CD14-positive monocyte (primary cell): ENCODE results near the gene NR1D1. TPM values are rescaled to one million over a fixed set of nuclear protein-coding genes. Genes with fewer than 3 reads are reported as not detected.
A peak's percentile ranks its signal among the peaks of the same experiment; 100 is the strongest.

ENCODE experiments used
- DNase-seq, 3 donors: peaks; one replicate each; pipeline ENCODE4 v3.0.0-alpha.2; 2011 to 2022
- H2AFZ ChIP-seq: 2 replicates; pipeline ENCODE4 v1.6.0; 2012; ENCODE audit warnings: mild to moderate bottlenecking, low read depth, low read length, inconsistent platforms; ENCODE audit not compliant: insufficient read depth, poor library complexity, severe bottlenecking
- H3K27ac ChIP-seq, 2 donors: 1 replicate in 1 of 2; 2 replicates in 1 of 2; pipeline ENCODE4 v1.5.1; 2012 to 2013; ENCODE audit warnings: low read length in 2 of 2, control low read depth in 1 of 2, inconsistent platforms in 1 of 2, low read depth in 1 of 2, mild to moderate bottlenecking in 1 of 2
- H3K27me3 ChIP-seq, 2 donors: one replicate each; pipeline versions ENCODE4 v1.6.0 to v1.6.1; 2011 to 2013; ENCODE audit warnings: low read length in 2 of 2; ENCODE audit not compliant: control insufficient read depth in 2 of 2, insufficient read depth in 2 of 2
- H3K36me3 ChIP-seq, 2 donors: replicated peaks in 1 of 2; 1 replicate in 1 of 2; 2 replicates in 1 of 2; pipeline versions ENCODE4 v1.5.1 to v1.6.1; 2012 to 2013; ENCODE audit warnings: low read length in 2 of 2, control low read depth in 1 of 2, inconsistent platforms in 1 of 2, mild to moderate bottlenecking in 1 of 2; ENCODE audit not compliant: insufficient read depth in 2 of 2, control insufficient read depth in 1 of 2
- H3K4me1 ChIP-seq, 2 donors: 1 replicate in 1 of 2; 2 replicates in 1 of 2; pipeline versions ENCODE4 v1.5.1 to v1.6.1; 2012 to 2013; ENCODE audit warnings: low read length in 2 of 2, control low read depth in 1 of 2, inconsistent platforms in 1 of 2, mild to moderate bottlenecking in 1 of 2, moderate library complexity in 1 of 2; ENCODE audit not compliant: insufficient read depth in 2 of 2, control insufficient read depth in 1 of 2
- H3K4me2 ChIP-seq: replicated peaks from 2 replicates; pipeline ENCODE3; 2012; ENCODE audit warnings: low read length, moderate library complexity, mild to moderate bottlenecking; ENCODE audit not compliant: poor library complexity, severe bottlenecking; ENCODE audit errors: extremely low read depth
- H3K4me3 ChIP-seq, 3 experiments: fragments of 200-600 bp in 1 of 3; sonication (generic) in 1 of 3; replicated peaks in 1 of 3; 1 replicate in 2 of 3; 2 replicates in 1 of 3; pipeline ENCODE4 v1.5.1; 2011 to 2013; ENCODE audit warnings: low read length in 3 of 3, mild to moderate bottlenecking in 3 of 3, control low read depth in 2 of 3, low read depth in 2 of 3, inconsistent platforms in 1 of 3, moderate library complexity in 1 of 3
- H3K79me2 ChIP-seq: 2 replicates; pipeline ENCODE4 v1.6.0; 2012; ENCODE audit warnings: mild to moderate bottlenecking, control low read depth, inconsistent platforms, low read length, moderate library complexity; ENCODE audit not compliant: insufficient read depth
- H3K9ac ChIP-seq: 2 replicates; pipeline ENCODE4 v1.6.0; 2017; ENCODE audit warnings: low read length, mild to moderate bottlenecking; ENCODE audit not compliant: insufficient read depth, poor library complexity, severe bottlenecking
- H3K9me3 ChIP-seq, 2 donors: replicated peaks in 1 of 2; 1 replicate in 1 of 2; 2 replicates in 1 of 2; pipeline versions ENCODE4 v1.5.1 to v1.6.1; 2012 to 2013; ENCODE audit warnings: low read length in 2 of 2, control low read depth in 1 of 2; ENCODE audit not compliant: control insufficient read depth in 1 of 2, insufficient read depth in 1 of 2
- H4K20me1 ChIP-seq: 2 replicates; pipeline ENCODE4 v1.6.0; 2012; ENCODE audit warnings: mild to moderate bottlenecking, low read length, control low read depth, moderate library complexity; ENCODE audit not compliant: insufficient read depth
- H3K27ac Mint-ChIP-seq, 7 donors: one replicate each; pipeline ENCODE4 v1.8.0; 2020; ENCODE audit warnings: mild to moderate bottlenecking in 7 of 7, mixed read lengths in 7 of 7, moderate library complexity in 6 of 7, inconsistent platforms in 2 of 7
- H3K27me3 Mint-ChIP-seq, 3 donors: one replicate each; pipeline ENCODE4 v1.8.0; 2021 to 2022; ENCODE audit warnings: low read depth in 3 of 3, mild to moderate bottlenecking in 3 of 3, mixed read lengths in 3 of 3, moderate library complexity in 3 of 3, inconsistent platforms in 1 of 3
- H3K36me3 Mint-ChIP-seq, 2 donors: one replicate each; pipeline ENCODE4 v1.8.0; 2020; ENCODE audit warnings: mixed read lengths in 2 of 2, inconsistent platforms in 1 of 2, mild to moderate bottlenecking in 1 of 2
- H3K4me1 Mint-ChIP-seq: one replicate; pipeline ENCODE4 v1.8.0; 2020; ENCODE audit warnings: mild to moderate bottlenecking, mixed read lengths
- H3K4me3 Mint-ChIP-seq, 2 donors: one replicate each; pipeline ENCODE4 v1.8.0; 2020; ENCODE audit warnings: mild to moderate bottlenecking in 2 of 2, mixed read lengths in 2 of 2, moderate library complexity in 1 of 2
- H3K9me3 Mint-ChIP-seq, 7 donors: one replicate each; pipeline ENCODE4 v1.8.0; 2020 to 2022; ENCODE audit warnings: mixed read lengths in 7 of 7, mild to moderate bottlenecking in 6 of 7, moderate library complexity in 6 of 7, inconsistent platforms in 2 of 7
- WGBS: methylation state at CpG from one replicate; pipeline ENCODE4 v1.1.5; 2013; ENCODE audit warnings: missing lambda C conversion rate; ENCODE audit not compliant: insufficient coverage; 5-methylcytosine and 5-hydroxymethylcytosine counted together
- intact Hi-C, 2 donors: fragments of 100-400 bp; cut with micrococcal nuclease; formaldehyde crosslinking; loops; one replicate each; pipeline versions ENCODE4 v1.15.0 to v1.15.1; 2023
- polyA plus RNA-seq, 3 donors: library from polyadenylated mRNA; depleted of rRNA in 1 of 3; unstranded in 2 of 3; stranded (reverse) in 1 of 3; fragments of 300-500 nt in 2 of 3; fragments of >200 nt in 1 of 3; fragmentation: Illumina TruSeq in 2 of 3; gene quantifications; 1 replicate in 2 of 3; 2 replicates in 1 of 3; pipeline ENCODE4 v1.2.3, GENCODE V29; 2012 to 2021
- TF ChIP-seq, protein P1 (sequence below): fragments of 200-600 bp; IDR thresholded peaks from one replicate; pipeline ENCODE4 v1.8.0; 2022; ENCODE audit warnings: antibody characterized with exemption, mild to moderate bottlenecking

The NR1D1 gene
- polyA plus RNA-seq, 3 donors, result 0.28 to 4.9 (median 0.31) TPM

DNA sequence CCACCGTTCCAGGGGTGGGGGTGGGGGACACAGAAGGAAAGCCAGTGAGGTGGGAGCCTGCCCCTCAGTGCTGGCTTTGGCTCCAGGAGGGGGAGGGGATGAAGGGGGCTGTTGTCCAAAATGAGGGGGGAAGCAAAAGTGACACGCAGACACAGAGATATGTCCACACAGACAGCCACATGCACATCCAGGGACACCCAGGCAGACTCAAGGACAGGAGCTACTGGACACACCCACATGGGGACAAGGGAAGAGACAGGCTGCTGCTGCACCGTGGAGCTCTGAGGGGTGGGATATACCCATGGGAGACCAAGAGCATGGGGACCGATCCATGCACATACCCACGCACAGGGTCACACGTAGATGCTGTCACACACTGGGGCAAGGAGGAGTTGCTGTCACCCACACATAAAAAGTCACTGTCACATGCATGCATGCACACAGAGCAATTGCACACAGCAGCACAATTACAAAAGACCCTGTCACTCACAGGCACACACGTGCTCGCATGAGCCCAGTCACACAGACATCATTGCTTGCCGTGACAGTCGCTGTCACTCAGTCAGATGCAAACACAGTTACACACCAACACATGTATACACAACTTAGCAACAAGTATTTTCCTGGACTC lies 36.4 kb downstream of the NR1D1 start:
- Histone ChIP-seq H3K79me2 (peaks cover 62% of the 10 kb centered on the region), H3K4me1 (peaks cover 38 to 50% of the 10 kb centered on the region in 2 donors), H2AFZ (peak overlapping the region; percentile 91), H3K4me3 (peak overlapping the region; percentile 76 to 94 (median 93)), H3K4me2 (peak overlapping the region; percentile 87), H3K9ac (peak overlapping the region; percentile 91), H3K9me3 (no peaks in the 10 kb centered on the region), H3K36me3 (no peaks in the 10 kb centered on the region), H3K27me3 (peaks cover 0 to 4% of the 10 kb centered on the region in 2 donors), H4K20me1 (peaks cover 50% of the 10 kb centered on the region), H3K27ac (peak overlapping the region; percentile 69 to 84)
- TF ChIP-seq, protein P1, sequence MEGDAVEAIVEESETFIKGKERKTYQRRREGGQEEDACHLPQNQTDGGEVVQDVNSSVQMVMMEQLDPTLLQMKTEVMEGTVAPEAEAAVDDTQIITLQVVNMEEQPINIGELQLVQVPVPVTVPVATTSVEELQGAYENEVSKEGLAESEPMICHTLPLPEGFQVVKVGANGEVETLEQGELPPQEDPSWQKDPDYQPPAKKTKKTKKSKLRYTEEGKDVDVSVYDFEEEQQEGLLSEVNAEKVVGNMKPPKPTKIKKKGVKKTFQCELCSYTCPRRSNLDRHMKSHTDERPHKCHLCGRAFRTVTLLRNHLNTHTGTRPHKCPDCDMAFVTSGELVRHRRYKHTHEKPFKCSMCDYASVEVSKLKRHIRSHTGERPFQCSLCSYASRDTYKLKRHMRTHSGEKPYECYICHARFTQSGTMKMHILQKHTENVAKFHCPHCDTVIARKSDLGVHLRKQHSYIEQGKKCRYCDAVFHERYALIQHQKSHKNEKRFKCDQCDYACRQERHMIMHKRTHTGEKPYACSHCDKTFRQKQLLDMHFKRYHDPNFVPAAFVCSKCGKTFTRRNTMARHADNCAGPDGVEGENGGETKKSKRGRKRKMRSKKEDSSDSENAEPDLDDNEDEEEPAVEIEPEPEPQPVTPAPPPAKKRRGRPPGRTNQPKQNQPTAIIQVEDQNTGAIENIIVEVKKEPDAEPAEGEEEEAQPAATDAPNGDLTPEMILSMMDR, result no peak
- peaks cover 0 to 2% (median 0%) of the 10 kb centered on the region in 7 donors for H3K9me3 Mint-ChIP-seq
- H3K36me3 Mint-ChIP-seq, result peaks cover 4 to 6% of the 10 kb centered on the region in 2 donors
- H3K27me3 Mint-ChIP-seq, result peaks cover 7 to 10% (median 9%) of the 10 kb centered on the region in 3 donors
- H3K4me3 Mint-ChIP-seq, result peak overlapping the region; percentile 84 to 90
- peaks cover 55% of the 10 kb centered on the region for H3K4me1 Mint-ChIP-seq
- intact Hi-C loops, result loop anchor here (2.0 to 5.0 kb wide), 4 partner anchors 33 to 103 kb away; no protein-coding TSS in a partner anchor
- WGBS, result 26% methylated on average over 8 of the region's 10 CpGs
- H3K27ac Mint-ChIP-seq, result peak overlapping the region; percentile 57 to 92 (median 88)
- peak; percentile 51 to 69 (median 62) for DNase-seq

DNA sequence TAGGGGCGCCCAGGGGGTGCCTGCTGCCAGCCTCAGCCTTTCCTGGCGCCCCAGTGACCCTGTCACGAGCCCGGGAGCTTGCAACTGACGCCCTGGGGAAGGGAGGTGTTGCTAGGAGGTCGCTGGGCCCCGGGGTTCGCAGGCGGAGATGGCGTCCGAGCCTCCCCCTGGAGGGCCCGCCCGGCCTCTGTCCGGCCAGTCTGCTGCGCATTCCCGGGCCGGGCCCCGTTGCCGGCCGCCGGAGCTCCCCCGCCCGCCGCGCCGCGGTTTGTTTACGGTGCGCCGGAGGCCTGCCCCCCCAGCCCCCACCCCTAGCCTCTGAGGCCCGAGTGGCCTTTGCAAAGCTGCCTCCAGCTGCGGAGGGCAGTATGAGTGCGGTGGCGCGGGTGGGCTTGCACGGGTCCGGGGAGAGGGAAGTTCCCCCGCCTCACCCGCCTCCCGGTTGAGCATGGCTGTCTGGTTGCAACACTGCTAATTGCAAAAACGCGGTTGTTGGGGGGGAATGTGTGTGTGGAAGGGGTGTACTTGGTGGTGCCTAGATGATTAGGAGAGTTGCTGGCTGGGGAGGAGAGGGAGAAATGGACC lies 37.1 kb downstream of the NR1D1 start:
- H3K4me2 ChIP-seq, result peak overlapping the region; percentile 87
- no peaks in the 10 kb centered on the region for H3K36me3 ChIP-seq
- 1% methylated on average over 26 of the region's 42 CpGs for WGBS
- intact Hi-C loops, result loop anchor here (2.0 to 5.0 kb wide), 4 partner anchors 34 to 104 kb away; no protein-coding TSS in a partner anchor
- TF ChIP-seq, protein P1, result no peak
- peak overlapping the region; percentile 84 to 90 for H3K4me3 Mint-ChIP-seq
- peak overlapping the region; percentile 91 for H2AFZ ChIP-seq
- H3K27ac ChIP-seq, result peak overlapping the region; percentile 69 to 84
- H3K4me1 ChIP-seq, result peaks cover 30 to 46% of the 10 kb centered on the region in 2 donors
- peak; percentile 63 to 71 (median 67) for DNase-seq
- peaks cover 4 to 6% of the 10 kb centered on the region in 2 donors for H3K36me3 Mint-ChIP-seq
- peaks cover 7 to 10% (median 9%) of the 10 kb centered on the region in 3 donors for H3K27me3 Mint-ChIP-seq
- H3K9me3 Mint-ChIP-seq, result peaks cover 0 to 2% (median 0%) of the 10 kb centered on the region in 7 donors
- H3K4me3 ChIP-seq, result peak overlapping the region; percentile 76 to 94 (median 93)
- no peaks in the 10 kb centered on the region for H3K9me3 ChIP-seq
- H4K20me1 ChIP-seq, result peaks cover 43% of the 10 kb centered on the region
- H3K79me2 ChIP-seq, result peaks cover 55% of the 10 kb centered on the region
- H3K27ac Mint-ChIP-seq, result peak overlapping the region; percentile 57 to 92 (median 88)
- H3K27me3 ChIP-seq, result peaks cover 0 to 4% of the 10 kb centered on the region in 2 donors
- peak overlapping the region; percentile 91 for H3K9ac ChIP-seq
- H3K4me1 Mint-ChIP-seq, result peaks cover 50% of the 10 kb centered on the region
